HG02870 (cell line): ENCODE results near the gene SLC35F5.
"Not testable (repeated sequence)": the region's sequence is repeated elsewhere in the genome, so short reads cannot be mapped to it uniquely, and the experiment has no call there.

ENCODE experiments used
- ATAC-seq: cut with Tn5 transposase; IDR thresholded peaks from one replicate; pipeline ENCODE4 v1.9.1; 2021; ENCODE audit warnings: mild to moderate bottlenecking, moderate library complexity; ENCODE audit not compliant: unreplicated experiment

Gene SLC35F5

GRCh38 chr2:113698251-113698650, 58.2 kb downstream of the SLC35F5 start:
- not testable (repeated sequence) for ATAC-seq

GRCh38 chr2:113697516-113697915, 58.9 kb downstream of the SLC35F5 start:
- ATAC-seq: no peak

- ATAC-seq: no peak
Observed at GRCh38 chr2:113694438-113694837, 62.0 kb downstream of the SLC35F5 start.

GRCh38 chr2:113692698-113693428, 63.6 kb downstream of the SLC35F5 start:
- peak; percentile 75 for ATAC-seq

GRCh38 chr2:113690871-113691270, 65.6 kb downstream of the SLC35F5 start:
- ATAC-seq: not testable (repeated sequence)

- no peak for ATAC-seq
Observed at GRCh38 chr2:113686537-113686936, 69.9 kb downstream of the SLC35F5 start.

GRCh38 chr2:113685471-113685870, 71.0 kb downstream of the SLC35F5 start:
- ATAC-seq: no peak

- no peak for ATAC-seq
Observed at GRCh38 chr2:113679457-113679856, 77.0 kb downstream of the SLC35F5 start.

- no peak for ATAC-seq
Observed at GRCh38 chr2:113677330-113677729, 79.1 kb downstream of the SLC35F5 start.

GRCh38 chr2:113676623-113677266, 79.7 kb downstream of the SLC35F5 start:
- ATAC-seq: no peak

- ATAC-seq: no peak
Observed at GRCh38 chr2:113675875-113676274, 80.6 kb downstream of the SLC35F5 start.

GRCh38 chr2:113672326-113672932, 84.0 kb downstream of the SLC35F5 start:
- ATAC-seq: no peak

- not testable (repeated sequence) for ATAC-seq
Observed at GRCh38 chr2:113669013-113669412, 87.4 kb downstream of the SLC35F5 start.

GRCh38 chr2:113664761-113665533, 91.5 kb downstream of the SLC35F5 start:
- ATAC-seq: not testable (repeated sequence)

- ATAC-seq: not testable (repeated sequence)
Observed at GRCh38 chr2:113663285-113664060, 93.0 kb downstream of the SLC35F5 start.
